HepG2 (cell line): ENCODE data around the gene EMC9. TPM values are rescaled to one million over a fixed set of nuclear protein-coding genes. Genes with fewer than 3 reads are reported as not detected.

Experiments used
- RBM22 ChIP-seq: fragments of 200-400 bp; formaldehyde crosslinking; optimal IDR thresholded peaks from 2 replicates; pipeline ENCODE3; 2017; ENCODE audit warnings: mild to moderate bottlenecking, low read length, moderate library complexity
- RFXAP ChIP-seq: sonication (generic); formaldehyde crosslinking; IDR thresholded peaks from 2 replicates; pipeline ENCODE4 v1.4.0; 2020; ENCODE audit warnings: missing genetic modification reagents, borderline replicate concordance
- UBTF ChIP-seq: sonication (generic); formaldehyde crosslinking; IDR thresholded peaks from 2 replicates; pipeline ENCODE4 v1.4.0; 2020; ENCODE audit warnings: mild to moderate bottlenecking, missing genetic modification reagents
- ZNF512B ChIP-seq: sonication (generic); formaldehyde crosslinking; IDR thresholded peaks from 2 replicates; pipeline ENCODE4 v1.5.1; 2020; ENCODE audit warnings: missing genetic modification reagents, mild to moderate bottlenecking, borderline replicate concordance
- ZNF639 ChIP-seq: conservative IDR thresholded peaks from 2 replicates; pipeline ENCODE4 v1.6.1; 2018; ENCODE audit warnings: missing genetic modification reagents
- polyA plus RNA-seq, 8 experiments: library from polyadenylated mRNA; depleted of rRNA in 3 of 8; stranded (reverse) in 7 of 8; unstranded in 1 of 8; fragments of >200 nt; fragmentation: Illumina TruSeq in 4 of 8; extraction: Trizol in 4 of 8; gene quantifications; 2 replicates each; pipeline versions ENCODE4 v1.2.1 to v1.2.3, GENCODE V29; 2011 to 2016; ENCODE audit warnings: low read depth in 4 of 8, missing spikeins in 1 of 8, mixed read lengths in 1 of 8; ENCODE audit not compliant: insufficient read depth in 1 of 8
- total RNA-seq, 5 experiments: library from RNA; depleted of rRNA; stranded (reverse); fragments of >200 nt; fragmentation: Illumina TruSeq; extraction: Trizol; gene quantifications; 2 replicates each; pipeline ENCODE4 v1.2.3, GENCODE V29; 2016; ENCODE audit warnings: low read depth in 1 of 5
- TF ChIP-seq, protein P1 (sequence below): sonication (generic); formaldehyde crosslinking; IDR thresholded peaks from 2 replicates; pipeline ENCODE4 v1.4.0; 2020; ENCODE audit warnings: missing genetic modification reagents
- TF ChIP-seq, protein P2 (sequence below): sonication (generic); formaldehyde crosslinking; IDR thresholded peaks from 2 replicates; pipeline ENCODE4 v1.4.0; 2020; ENCODE audit warnings: missing genetic modification reagents
- TF ChIP-seq, protein P3 (sequence below): sonication (generic); formaldehyde crosslinking; IDR thresholded peaks from 2 replicates; pipeline ENCODE4 v1.8.1; 2023; ENCODE audit warnings: mild to moderate bottlenecking, missing genetic modification reagents

Gene EMC9
- total and polyA plus RNA-seq, 2 of the 13 experiments (the other 11 are each of a cell fraction or from before 2014, with no cell fraction given): 60.5 to 78.7 TPM

GRCh38 chr14:24098229-24098926, 43.0 kb downstream of the EMC9 start (continued):
- peak; percentile 46 for TF ChIP-seq RBM22
- TF ChIP-seq, protein P1, sequence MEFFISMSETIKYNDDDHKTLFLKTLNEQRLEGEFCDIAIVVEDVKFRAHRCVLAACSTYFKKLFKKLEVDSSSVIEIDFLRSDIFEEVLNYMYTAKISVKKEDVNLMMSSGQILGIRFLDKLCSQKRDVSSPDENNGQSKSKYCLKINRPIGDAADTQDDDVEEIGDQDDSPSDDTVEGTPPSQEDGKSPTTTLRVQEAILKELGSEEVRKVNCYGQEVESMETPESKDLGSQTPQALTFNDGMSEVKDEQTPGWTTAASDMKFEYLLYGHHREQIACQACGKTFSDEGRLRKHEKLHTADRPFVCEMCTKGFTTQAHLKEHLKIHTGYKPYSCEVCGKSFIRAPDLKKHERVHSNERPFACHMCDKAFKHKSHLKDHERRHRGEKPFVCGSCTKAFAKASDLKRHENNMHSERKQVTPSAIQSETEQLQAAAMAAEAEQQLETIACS: peak; percentile 33; the same call in 1 of the 2 replicates
- peak; percentile 39; the same call in 1 of the 2 replicates for TF ChIP-seq UBTF (CRISPR knock-in tag)
- 0 out of 2 replicates have a peak, but pooled peaks have one; percentile 45 for TF ChIP-seq RFXAP
- TF ChIP-seq, protein P2, sequence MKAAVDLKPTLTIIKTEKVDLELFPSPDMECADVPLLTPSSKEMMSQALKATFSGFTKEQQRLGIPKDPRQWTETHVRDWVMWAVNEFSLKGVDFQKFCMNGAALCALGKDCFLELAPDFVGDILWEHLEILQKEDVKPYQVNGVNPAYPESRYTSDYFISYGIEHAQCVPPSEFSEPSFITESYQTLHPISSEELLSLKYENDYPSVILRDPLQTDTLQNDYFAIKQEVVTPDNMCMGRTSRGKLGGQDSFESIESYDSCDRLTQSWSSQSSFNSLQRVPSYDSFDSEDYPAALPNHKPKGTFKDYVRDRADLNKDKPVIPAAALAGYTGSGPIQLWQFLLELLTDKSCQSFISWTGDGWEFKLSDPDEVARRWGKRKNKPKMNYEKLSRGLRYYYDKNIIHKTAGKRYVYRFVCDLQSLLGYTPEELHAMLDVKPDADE (CRISPR knock-in tag): 0 out of 2 replicates have a peak, but pooled peaks have one; percentile 43
- TF ChIP-seq, protein P3, sequence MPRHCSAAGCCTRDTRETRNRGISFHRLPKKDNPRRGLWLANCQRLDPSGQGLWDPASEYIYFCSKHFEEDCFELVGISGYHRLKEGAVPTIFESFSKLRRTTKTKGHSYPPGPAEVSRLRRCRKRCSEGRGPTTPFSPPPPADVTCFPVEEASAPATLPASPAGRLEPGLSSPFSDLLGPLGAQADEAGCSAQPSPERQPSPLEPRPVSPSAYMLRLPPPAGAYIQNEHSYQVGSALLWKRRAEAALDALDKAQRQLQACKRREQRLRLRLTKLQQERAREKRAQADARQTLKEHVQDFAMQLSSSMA (CRISPR knock-in tag): 0 out of 2 replicates have a peak, but pooled peaks have one; percentile 80
- no peak for TF ChIP-seq ZNF639 (CRISPR knock-in tag)
- peak; percentile 51; the same call in 1 of the 2 replicates for TF ChIP-seq ZNF512B
